ENCODE measurements around the gene KCND3.

The KCND3 gene

GRCh38 chr1:111825217-111825616, 164.3 kb downstream of the KCND3 start:
- CTCF ChIA-PET, result no interaction called here
- no peak for DNase-seq (ENCODE audit: low read depth, low spot score)
- no peak overlapping the region for H3K4me3 ChIP-seq (ENCODE audit: low read depth, low read length)
- POLR2A ChIA-PET, result no interaction called here
- no peak for TF ChIP-seq CTCF (IDR thresholded peaks at IDR 0.05; ENCODE audit: insufficient read depth, low read length, missing control alignments)

GRCh38 chr1:111822138-111822537, 167.3 kb downstream of the KCND3 start:
- CTCF ChIA-PET, result no interaction called here
- H3K4me3 ChIP-seq (ENCODE audit: low read depth, low read length), result no peak overlapping the region
- no peak for TF ChIP-seq CTCF (IDR thresholded peaks at IDR 0.05; ENCODE audit: insufficient read depth, low read length, missing control alignments)
- POLR2A ChIA-PET, result no interaction called here
- no peak for DNase-seq (ENCODE audit: low read depth, low spot score)

DNA sequence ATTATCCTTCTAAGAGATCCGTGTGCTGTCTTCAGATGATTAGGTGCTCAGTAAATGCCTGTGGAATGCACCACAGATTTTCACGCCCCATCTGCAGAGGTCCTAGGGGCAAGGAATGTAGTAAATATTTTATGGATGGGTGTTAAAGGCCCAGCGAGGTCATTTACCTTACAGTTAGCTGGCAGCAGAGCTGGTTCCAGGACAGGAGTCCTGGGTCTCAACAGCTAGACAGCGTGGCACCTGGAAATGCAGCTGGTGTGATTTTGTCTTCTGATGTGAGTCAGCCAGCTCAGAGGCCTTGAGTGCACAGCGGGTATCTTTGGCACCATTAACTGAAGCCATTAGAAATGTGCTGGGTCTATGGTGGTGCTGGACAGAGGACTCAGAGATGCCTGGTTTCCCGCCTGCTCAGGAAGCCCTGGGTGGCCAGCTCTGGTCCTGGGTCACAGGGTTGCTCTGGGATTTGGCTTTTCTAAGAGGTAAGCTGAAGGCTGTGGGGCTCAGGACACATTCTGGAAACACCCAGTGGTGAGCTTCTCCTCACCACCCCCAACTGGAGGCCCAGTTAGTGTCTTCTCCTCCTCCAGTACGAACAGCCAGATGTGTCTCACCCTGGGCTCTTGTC, 168.2 kb downstream of the KCND3 start:
- CTCF ChIA-PET, result no interaction called here
- POLR2A ChIA-PET, result no interaction called here
- H3K4me3 ChIP-seq (ENCODE audit: low read depth, low read length), result no peak overlapping the region
- DNase-seq (ENCODE audit: low read depth, low spot score), result no peak
- TF ChIP-seq CTCF (IDR thresholded peaks at IDR 0.05; ENCODE audit: insufficient read depth, low read length, missing control alignments), result no peak

DNA sequence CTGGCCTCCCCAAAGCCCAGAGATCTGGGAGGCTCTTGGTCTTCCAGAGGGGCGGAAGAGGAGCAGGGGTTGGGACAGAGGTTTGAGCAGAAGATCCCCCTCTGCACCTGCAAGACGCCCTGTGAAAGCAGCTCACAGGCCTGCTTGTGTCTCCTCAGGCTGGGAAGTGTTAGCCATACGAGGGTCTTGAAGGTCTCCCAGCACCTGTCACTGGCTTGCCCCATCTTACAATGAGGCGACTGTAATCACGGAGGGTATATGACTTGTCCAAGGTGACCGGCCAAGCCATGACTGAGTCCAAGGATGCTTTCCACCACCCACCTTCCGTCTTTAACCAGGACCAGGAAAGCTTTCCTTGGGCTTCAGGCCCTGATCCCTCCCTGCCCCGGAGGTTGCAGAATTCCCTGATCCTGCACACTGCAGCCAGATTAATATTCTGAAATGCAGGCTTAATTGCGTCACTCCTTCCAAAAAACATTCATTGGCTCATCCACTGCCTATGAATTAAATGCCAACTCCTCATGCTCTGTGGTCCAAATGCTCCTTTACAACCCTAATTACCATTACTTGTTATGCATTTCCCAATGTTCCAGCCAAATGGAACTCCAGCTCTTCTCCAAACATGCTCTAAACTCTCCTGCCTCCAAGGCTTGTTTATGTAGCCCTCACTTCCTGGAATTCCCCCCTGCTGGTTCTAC, 169.8 kb downstream of the KCND3 start:
- POLR2A ChIA-PET, result no interaction called here
- no peak for DNase-seq (ENCODE audit: low read depth, low spot score)
- no peak for TF ChIP-seq CTCF (IDR thresholded peaks at IDR 0.05; ENCODE audit: insufficient read depth, low read length, missing control alignments)
- CTCF ChIA-PET, result interaction anchor here (1.6 kb wide), 1 partner anchor 312 kb away, joined by 3 read pairs; no protein-coding TSS in a partner anchor
- no peak overlapping the region for H3K4me3 ChIP-seq (ENCODE audit: low read depth, low read length)

GRCh38 chr1:111818546-111818945, 170.9 kb downstream of the KCND3 start:
- POLR2A ChIA-PET, result no interaction called here
- DNase-seq (ENCODE audit: low read depth, low spot score), result no peak
- no peak overlapping the region for H3K4me3 ChIP-seq (ENCODE audit: low read depth, low read length)
- TF ChIP-seq CTCF (IDR thresholded peaks at IDR 0.05; ENCODE audit: insufficient read depth, low read length, missing control alignments), result no peak
- CTCF ChIA-PET, result interaction anchor here (1.6 kb wide), 1 partner anchor 311 kb away, joined by 3 read pairs; no protein-coding TSS in a partner anchor

DNA sequence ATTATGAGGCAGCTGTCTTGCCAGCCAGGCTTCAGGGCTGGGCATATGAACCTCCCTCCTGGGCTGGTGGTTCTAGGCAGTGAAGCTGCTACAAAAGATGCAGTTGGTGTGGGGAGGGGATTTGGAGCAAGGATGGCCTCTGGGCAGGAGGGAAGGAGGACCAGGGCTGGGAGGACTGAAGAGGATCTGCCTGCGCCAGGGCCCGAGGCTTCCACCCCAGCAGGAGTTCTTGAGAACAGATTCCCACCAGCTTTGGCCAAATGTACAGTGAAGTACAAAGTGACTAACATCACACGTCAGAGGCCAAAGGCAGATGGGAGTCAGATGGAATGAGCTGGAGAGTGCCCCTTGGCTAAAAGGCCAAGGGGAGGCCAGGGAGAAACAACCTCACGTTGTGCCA, 171.4 kb downstream of the KCND3 start:
- DNase-seq (ENCODE audit: low read depth, low spot score), result no peak
- H3K4me3 ChIP-seq (ENCODE audit: low read depth, low read length), result no peak overlapping the region
- TF ChIP-seq CTCF (IDR thresholded peaks at IDR 0.05; ENCODE audit: insufficient read depth, low read length, missing control alignments), result no peak
- CTCF ChIA-PET, result interaction anchor here (1.6 kb wide), 1 partner anchor 310 kb away, joined by 3 read pairs; no protein-coding TSS in a partner anchor
- POLR2A ChIA-PET, result no interaction called here

Measured in AG04449 (cell line).